GM18511 (cell line): ENCODE data around the gene LRRC27.
A peak's percentile ranks its signal among the peaks of the same experiment; 100 is the strongest.

Source experiments
- ATAC-seq: cut with Tn5 transposase; IDR thresholded peaks from one replicate; pipeline ENCODE4 v1.9.1; 2021; ENCODE audit warnings: mild to moderate bottlenecking, moderate library complexity; ENCODE audit not compliant: unreplicated experiment

Gene LRRC27

DNA sequence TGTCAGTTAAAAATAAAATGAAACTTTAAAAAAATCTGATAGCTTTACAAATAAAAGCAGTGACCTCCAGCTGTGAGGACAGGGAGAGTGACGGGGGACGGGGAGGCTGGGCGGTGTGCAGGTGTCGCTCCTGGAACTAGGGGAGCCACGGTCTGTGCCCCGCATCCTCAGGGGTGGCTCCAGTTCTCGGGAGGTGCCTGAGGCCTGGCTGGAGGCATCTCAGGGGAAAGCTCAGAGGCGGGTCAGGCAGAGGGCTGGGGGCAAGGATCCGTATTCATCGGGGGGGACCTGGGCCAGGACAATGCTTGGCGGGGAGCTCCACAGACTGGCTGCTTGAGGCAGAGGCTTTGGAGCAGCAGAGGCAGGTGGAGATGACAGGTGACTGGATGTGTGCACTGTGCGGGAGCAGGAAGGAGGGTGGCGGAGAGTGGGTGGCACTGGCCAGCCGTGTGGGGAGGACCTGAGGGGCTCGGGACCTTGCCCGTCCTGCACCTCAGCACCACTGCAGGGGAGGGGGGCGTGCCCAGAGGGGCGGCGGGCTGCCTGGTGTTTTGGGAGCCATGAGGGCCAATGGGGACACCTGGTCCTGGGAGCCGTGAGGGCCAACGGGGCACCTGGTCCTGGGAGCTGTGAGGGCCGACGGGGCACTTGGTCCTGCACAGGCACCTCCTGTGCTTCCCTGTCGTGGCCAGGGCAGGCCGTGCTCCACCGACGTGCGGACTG lies 78.2 kb downstream of the LRRC27 start:
- ATAC-seq = no peak

DNA sequence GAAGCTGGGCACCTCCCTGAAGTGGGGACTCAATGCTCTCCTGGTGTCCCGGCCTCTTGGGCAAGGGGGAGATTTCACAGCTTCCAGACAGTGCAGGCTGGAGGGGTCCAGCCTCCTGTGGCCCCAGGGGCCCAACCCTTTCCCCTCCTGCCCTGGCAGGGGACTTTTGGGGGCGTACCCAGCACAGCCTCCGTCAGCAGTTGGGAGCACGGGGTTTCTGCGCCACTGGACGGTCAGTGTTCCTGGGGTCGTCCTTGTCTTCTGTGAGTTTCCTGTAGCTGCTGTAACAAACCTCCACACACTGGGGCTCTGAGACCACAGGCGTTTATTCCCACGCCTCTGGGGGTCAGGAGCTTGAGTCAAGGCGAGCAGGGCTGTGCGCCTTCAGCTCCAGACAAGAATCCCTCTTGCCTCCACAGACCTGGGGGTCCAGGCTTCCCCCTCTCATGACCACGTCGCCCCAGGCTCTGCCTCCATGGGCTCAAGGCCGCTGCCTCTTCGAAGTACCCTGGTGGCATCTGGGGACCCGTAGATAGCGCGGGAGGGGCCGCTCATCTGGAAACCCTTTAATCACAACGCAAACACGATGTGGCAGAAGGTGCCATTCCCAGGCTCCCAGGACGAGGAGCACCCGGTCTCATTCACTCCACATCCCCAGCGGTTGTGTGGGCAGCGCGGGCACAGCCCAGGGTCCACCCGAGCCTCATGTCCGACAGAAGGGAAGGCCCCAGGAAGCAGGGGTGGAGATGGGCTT lies 79.0 kb downstream of the LRRC27 start:
- ATAC-seq = no peak

DNA sequence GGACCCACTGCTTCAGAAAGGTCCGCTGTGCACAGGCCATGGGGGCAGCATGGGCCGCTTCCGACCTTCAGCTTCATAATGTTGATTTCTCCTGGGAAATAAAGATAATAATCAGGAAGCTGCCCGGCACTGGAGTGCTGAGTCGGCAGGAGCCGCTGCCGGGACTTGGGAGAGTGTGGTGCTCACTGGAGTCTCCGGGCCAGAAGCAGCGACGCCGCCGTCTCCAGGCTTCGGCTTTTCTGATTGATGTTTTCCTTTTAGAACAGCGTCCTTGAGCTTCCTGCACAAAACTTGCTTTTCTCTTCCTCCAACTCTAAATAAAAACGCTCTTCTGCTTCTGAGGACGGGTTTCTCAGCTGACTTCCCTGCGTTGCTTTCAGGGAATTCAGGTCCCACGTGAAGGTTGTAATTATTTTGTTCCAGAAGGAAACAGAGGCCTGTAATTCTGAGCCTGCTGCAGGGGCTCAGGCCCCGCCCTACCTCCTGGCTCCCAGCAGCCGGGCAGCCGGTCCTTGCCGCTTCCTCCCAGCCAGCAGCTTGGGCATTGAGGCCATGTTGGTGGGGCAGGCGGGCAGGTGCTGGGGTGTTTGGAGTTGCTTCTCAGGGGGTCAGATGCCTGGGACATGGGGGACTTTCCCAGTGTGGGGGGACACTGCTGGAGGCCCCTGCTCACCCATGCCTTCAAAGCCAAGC lies 79.7 kb downstream of the LRRC27 start:
- ATAC-seq = no peak

DNA sequence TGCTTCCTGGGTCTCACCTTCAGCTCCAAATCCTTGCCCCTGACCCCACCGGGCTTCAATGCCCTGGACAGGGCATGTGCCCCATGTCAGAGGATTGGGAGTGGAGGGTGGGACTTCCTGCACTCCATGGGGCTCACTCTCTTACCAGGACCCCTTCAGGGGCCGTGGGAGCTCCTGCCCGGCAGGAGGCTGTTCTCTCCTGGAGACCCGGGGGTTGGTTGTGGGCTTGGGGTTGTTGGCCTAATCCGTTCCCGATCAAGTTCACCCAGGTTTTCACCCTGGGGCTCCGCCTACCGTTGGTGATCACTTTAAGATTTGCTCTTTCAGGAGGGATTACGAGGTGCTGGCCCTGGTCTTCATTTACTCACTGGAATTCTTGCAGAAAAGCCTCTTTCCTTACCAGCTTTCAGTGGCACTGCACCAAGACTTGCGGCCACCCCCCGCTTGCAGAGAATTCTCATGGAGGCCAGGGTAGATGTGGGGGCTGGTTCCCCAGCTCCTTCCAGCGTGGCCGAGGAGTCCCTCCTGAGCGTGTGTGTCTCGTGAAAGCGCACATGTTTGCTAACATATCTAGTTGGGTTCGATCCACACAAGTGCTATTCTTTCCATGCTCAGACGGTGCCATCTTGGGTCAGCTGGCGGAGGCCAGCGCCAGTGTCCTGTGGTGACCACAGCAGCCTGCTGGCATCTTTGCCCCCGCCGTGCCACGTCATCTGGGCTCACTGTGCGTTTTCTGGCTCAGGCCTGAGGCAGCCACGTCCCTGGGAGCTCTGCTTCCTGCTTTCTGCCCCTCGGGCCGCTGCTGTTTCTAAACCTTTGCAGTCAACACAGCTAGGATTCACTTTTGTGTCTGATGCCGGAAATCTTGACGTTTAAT lies 80.6 kb downstream of the LRRC27 start:
- ATAC-seq = no peak

DNA sequence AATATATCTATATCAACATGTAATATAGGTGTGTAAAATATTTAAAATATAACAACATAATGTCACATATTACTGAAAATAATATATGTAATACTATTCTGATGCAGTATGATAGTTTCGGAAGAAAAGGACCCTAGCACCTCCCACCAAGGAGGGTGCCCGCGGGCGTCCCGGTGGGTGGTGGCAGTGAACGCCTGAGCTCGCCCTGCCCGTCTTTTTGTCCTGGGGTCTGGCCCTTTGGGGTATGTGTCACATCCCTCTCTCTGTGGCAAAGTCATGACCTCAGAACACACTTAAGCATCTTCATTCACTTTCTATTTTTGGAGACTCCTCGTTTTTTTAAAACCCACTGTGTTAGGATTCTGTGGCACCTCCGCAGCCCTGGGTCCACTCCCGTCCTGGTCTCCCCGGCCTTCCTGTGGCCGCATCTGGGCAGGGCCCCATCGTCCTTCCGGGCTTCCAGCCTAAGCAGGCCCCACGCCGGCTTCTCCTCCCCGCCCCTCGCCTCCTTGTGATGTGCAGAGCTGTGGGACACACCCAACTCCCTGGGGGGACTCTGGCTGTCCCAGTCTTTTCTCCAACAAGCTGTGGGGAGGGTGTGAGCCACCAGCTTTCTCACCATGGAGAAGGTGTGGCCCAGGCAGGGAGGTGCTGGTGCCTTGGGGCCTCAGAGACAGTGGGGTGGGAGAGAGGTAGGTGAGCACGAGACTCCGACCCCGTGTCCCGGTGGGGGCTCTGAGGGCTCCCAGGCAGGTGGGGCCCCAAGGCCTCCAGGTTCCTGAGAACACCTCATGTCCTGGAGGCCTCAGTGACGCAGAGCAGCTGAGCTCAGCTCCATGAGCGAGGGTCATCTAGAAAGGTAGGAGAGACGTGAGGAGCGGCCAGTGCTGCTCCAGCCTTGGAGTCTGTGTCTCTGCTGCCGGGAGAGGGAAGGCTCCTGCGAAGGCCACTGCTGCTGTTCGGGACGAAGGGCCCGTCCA lies 81.5 kb downstream of the LRRC27 start:
- ATAC-seq = no peak

DNA sequence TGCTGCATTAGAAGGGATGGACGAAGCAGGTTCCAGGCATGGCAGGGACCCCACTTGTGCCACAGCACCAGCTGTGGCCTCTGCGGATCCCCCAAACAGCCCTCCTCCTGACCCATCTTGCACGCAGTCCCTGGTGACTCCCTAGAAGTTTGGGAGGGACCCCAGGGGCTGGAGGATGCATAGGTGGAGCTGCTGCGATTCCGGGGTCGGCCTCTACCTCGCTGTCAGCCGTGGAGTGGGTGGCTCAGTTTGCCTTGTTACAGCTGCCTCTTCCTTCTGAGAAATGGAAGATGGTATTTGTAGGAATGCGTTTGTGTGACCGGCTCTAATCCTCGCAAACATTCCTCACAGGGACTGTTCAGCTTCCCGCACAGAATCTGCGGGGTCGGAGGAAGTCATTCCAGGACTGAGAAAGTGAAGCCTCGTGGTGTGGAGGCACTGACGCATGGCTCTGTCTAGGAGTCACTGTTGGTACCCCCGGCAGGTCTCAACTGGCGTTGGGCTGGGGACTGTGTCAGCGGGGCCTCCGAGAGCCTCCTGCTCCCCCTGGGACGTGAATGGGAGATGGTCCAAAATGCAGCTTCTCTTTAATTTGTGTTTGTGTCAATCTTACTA lies 82.5 kb downstream of the LRRC27 start:
- no peak for ATAC-seq

DNA sequence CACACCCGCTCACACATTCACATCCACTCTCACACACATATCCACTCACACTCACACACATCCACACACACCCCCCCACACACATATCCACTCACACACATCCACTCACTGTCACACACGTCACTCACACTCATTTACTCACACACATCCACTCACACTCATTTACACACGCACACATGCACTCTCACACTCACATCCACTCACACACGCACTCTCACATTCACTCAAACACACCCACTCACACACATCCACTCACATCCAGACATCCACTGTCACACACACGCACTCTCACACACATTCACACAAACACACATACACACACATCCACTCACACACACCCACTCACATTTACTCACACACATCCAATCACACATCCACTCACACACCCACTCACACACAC lies 83.3 kb downstream of the LRRC27 start:
- no peak for ATAC-seq

DNA sequence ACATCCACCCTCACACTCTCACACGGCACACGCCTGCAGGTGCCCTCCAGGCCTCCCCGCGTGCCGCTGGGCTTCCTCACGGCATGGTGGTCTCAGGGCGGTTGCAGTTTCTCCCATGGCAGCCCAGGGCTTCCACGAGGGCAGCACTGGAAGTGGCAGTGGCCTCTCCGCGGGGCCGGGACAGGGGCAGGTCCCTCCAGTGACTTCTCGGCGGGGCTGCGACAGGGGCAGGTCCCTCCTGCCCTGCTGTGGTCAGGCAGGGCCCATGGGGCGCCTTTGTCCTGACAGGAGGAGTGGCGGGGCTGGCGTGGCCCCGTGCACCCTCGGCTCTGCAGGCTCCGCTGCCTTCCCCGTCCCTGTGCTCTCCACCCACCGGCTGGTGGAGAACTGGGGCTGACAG lies 84.0 kb downstream of the LRRC27 start:
- ATAC-seq = no peak

DNA sequence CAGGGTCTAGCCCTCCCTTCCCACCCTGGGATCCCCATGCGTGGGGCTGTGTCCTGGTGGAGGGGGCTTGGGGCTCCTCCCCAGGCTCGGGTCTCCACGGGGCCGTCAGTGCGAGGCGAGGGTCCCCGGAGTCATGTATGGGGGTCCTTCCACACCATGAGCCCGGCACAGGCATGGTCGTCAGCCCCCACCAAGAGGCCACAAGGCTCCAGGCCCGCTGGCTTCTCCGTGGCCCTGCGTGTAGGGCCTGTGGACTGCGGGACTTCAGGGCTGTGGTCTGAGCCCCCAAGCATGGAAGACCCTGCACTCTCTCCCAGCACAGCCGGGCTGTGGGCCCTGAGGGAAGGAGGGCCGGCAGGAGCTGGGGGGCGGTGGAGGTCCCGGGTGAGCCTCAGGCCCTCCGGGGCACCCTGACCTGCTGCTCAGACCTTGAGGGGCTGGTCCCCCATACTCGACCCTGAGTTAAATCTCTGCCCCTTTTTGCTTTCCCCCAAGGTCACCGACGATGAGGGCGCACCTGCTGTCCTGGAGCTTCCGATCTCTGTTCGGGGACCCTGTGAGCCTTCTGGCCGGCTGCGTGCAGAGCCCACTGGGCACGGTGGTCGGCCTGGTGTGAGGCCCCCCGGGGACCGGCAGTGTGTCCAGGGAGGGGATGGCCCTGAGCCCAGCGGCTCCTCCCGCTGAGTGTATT lies 84.7 kb downstream of the LRRC27 start:
- no peak for ATAC-seq

DNA sequence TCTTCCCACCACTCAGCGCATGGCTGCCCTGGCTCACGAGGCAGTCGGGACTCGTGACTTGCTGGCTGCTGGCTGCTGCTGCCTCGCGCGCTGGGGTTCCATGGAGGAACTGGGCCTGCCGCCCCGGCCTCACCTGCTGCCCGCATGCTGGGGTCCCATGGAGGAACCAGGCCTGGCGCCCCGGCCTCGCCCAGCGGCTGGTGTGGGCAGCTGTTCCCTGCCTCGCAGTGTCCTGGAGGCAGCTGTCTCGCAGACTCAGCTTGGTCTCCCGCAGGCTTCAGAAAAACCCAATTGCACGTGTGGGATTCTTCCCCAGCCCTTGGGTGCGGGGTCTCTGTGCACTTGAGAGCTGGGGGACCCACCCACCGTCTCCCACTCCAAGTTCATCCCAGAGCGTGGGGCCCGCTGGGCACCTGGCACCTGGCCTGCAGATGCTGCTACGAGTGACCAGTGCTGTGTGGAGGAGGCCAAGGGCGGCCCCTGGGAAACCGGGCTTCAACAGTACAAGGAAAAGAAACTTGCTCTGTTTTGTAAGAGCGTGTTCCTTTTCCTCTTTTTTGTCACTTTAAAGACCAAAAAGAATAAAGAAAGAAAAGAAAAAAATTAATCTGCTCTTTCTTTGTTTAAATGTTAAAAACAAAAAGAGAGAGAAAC lies 85.4 kb downstream of the LRRC27 start:
- ATAC-seq = no peak

DNA sequence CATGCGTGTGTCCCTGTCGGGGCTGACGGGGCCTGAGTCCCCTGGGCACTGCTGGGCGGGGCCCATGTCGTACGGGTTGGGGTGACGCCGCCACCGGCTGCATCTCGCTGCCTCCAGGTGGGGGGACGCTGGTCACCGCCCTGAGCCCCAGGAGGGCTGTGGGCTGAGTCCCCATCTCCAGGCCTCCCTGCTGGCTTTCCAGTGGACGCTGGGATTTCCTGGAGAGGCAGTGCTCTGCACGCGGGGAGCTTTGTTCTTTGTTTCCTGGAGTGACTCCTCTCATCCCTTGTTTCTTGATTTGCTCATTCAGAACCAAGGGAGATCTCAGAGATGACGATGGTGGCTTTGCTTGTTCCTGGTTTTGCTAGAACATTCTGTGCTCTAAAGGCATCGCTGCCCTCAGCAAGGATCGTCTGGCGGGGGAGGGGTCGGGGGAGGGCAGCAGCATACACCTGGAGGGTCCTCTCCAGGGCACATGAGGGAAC lies 86.0 kb downstream of the LRRC27 start:
- ATAC-seq = no peak

DNA sequence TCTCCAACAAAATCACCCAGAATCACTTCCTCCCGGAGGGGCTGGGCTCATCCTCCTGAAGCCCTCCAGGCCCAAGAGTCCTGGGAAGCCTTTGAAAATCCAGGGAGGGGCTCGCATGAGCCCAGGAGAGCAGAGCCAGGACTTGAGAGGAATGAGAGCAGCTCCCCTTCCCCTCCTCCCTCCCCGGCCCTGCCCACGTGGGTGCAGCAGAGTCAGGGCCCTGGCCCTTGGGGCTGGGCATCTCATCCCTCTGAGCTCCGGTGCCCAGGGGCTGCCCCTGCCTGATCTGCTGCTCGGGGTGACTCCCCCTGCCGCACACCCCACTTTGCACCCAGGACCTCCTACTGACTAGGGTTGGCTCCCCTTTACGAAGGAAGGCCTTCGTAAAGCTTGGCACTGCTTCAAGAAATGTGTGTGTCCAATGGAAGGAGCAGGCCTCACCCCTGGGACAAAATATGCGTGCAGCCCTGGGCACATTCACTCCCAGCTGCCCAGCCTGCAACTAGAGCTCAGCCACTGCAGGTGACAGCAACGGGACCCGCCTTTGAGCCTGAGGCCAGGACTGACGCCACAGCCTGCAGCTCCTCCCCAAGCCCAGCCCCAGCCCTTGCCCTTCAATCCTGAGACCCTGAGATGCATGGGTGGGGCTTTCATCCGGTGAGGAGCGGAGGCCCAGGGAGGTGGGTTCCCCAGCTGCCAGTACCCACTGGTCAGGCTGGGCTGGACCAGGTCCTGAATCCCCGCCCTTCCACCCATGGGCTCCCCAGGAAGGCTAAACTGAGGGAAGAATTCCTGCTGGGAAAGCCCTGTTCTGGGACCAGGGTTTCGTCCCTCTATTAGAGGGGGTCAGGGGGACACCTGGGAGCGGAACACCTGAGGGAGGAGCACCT lies 86.8 kb downstream of the LRRC27 start:
- no peak for ATAC-seq

DNA sequence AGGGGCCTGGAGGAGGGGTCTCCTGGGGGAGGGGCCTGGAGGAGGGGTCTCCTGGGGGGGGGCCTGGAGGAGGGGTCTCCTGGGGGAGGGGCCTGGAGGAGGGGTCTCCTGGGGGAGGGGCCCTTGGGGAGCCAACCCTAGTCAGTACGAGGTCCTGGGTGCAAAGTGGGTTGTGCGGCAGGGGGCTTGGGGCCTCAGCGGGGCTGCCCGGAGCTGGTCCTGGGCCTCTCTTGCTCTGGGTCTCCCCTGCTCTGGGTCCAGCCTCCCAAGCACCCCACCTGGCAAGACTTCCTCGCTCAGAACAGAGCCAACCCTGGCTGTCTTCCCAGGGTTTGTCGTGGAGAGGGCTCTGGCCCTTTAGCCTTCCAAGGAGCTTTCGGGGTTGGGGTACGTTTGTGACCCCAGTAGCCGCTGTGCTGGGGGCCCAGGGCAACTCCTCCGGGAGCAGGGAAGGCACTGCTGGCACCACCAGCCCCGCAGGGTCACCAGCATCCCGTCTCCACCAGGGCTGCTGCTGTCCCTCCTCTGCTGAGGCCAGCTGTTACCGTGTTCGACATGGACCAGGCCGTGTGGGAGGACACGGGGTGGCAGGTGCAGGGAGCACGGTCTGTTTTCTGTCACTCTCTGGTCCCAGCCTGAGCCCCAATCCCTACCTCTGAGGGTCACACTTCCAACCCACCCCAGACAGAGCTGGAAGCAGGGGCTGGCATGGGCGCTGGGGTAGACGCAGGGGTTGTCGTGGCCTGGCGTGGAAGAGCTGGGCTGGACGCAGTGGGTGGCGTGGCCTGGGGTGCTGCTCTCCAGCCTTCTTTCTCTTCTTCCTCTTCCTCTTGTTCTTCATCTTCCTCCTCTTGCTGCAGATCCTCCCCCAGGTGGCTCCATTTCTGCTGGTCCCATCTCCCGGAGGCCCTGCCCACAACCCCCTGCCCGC lies 87.8 kb downstream of the LRRC27 start:
- ATAC-seq = no peak

DNA sequence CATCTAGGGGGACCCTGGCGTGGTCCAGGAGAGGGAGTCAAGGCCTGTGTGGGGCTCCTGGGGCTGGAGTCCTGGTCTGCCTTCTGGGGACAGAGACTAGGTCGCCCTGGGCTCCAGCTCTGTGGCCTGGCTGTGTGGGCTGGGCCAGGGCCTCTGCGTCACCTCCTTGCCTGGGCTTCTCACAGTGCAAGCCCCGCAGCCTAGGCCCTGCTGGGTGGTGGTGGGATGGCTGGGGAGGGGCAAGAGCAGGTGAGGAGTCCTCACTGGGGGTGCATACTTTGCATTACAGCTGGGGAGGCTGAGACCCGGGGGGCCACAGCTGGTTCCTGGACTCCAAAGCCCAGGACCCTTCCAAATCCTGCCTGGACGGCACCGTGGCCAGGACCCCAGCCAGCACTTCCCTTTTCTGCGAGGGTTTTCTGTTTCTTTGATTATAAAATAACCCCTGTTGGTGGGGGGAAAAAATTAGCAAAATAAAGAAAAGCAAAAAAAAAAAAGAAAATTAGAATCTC lies 88.5 kb downstream of the LRRC27 start:
- ATAC-seq = no peak

DNA sequence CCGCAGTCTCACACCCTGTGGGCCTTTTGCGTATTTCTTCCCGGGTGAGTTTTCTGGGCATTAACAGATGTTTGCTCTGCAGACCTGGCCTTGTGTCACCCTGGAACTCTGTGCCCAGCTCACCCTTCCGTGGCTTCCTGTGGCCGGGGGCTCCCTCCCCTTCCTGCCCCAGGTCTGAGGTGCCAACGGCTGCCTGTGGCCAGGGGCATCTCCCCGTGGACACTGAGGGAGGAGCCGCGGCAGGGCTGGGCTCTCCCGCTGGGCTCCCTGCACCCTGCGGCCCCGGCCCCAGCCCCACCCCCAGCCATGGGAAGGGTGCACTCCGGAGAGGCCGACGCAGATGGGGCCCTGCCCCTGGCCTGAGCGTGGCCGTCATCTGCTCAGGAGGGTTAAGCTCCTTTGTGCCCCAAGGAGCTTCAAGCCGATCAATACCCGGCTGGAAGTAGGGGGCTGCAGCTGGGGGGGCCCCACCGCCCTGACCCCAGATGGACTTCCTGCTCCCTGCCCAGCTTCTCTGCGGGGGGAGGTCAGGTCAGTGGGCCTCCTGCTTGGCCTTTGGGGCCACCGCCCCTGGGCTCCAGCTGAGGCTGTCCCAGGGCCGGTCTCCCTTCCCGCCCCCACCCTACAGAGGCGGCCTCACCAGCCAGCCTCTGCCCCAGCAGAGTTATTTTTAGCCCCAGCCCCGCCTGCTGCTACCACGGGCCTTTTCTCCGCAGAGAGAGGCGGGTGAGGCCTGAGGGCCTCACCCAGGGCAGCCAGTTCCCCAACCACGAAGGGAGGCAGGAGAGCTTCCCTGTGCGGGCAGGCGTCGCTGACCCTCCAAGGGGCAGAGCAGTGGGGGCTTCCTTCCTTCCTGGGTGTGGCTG lies 89.2 kb downstream of the LRRC27 start:
- ATAC-seq = peak; percentile 51
